GM19023 (cell line): ENCODE measurements around the gene KLRC3.
"Not testable (repeated sequence)": the region's sequence is repeated elsewhere in the genome, so short reads cannot be mapped to it uniquely, and the experiment has no call there.

Experiments
- ATAC-seq: cut with Tn5 transposase; IDR thresholded peaks from one replicate; pipeline ENCODE4 v1.9.1; 2021; ENCODE audit warnings: mild to moderate bottlenecking, moderate library complexity; ENCODE audit not compliant: unreplicated experiment

Gene KLRC3

GRCh38 chr12:10404798-10405197, 15.6 kb downstream of the KLRC3 start:
- no peak for ATAC-seq

GRCh38 chr12:10400829-10401228, 19.6 kb downstream of the KLRC3 start:
- ATAC-seq: no peak

GRCh38 chr12:10398168-10398567, 22.2 kb downstream of the KLRC3 start:
- no peak for ATAC-seq

- no peak for ATAC-seq
Measured at GRCh38 chr12:10397296-10397695, 23.1 kb downstream of the KLRC3 start.

GRCh38 chr12:10396176-10396575, 24.2 kb downstream of the KLRC3 start:
- not testable (repeated sequence) for ATAC-seq

- ATAC-seq: peak; percentile 70
Measured at GRCh38 chr12:10395390-10395998, 24.9 kb downstream of the KLRC3 start.

- not testable (repeated sequence) for ATAC-seq
Measured at GRCh38 chr12:10394531-10395152, 25.8 kb downstream of the KLRC3 start.

- ATAC-seq: no peak
Measured at GRCh38 chr12:10393291-10393690, 27.1 kb downstream of the KLRC3 start.

GRCh38 chr12:10392394-10392930, 27.9 kb downstream of the KLRC3 start:
- ATAC-seq: no peak

GRCh38 chr12:10390991-10391390, 29.4 kb downstream of the KLRC3 start:
- not testable (repeated sequence) for ATAC-seq

GRCh38 chr12:10389904-10390303, 30.5 kb downstream of the KLRC3 start, which contains the start of gene KLRK1:
KLRK1 (minus strand) TSS chr12:10390041; CDS start chr12:10388810, 1,231 bp downstream.
- ATAC-seq: no peak

- no peak for ATAC-seq
Measured at GRCh38 chr12:10388624-10389413, 31.6 kb downstream of the KLRC3 start.

GRCh38 chr12:10387498-10387897, 32.9 kb downstream of the KLRC3 start:
- not testable (repeated sequence) for ATAC-seq

- ATAC-seq: no peak
Measured at GRCh38 chr12:10386857-10387256, 33.5 kb downstream of the KLRC3 start.

GRCh38 chr12:10385166-10385613, 35.2 kb downstream of the KLRC3 start:
- ATAC-seq: no peak

- ATAC-seq: no peak
Measured at GRCh38 chr12:10384191-10384590, 36.2 kb downstream of the KLRC3 start.

- ATAC-seq: no peak
Measured at GRCh38 chr12:10381928-10382628, 38.3 kb downstream of the KLRC3 start.

GRCh38 chr12:10378737-10379136, 41.7 kb downstream of the KLRC3 start:
- ATAC-seq: not testable (repeated sequence)

GRCh38 chr12:10374624-10375018, 45.8 kb downstream of the KLRC3 start:
- ATAC-seq: no peak

GRCh38 chr12:10372559-10372958, 47.8 kb downstream of the KLRC3 start:
- ATAC-seq: no peak
